ENCODE measurements around the gene FBH1.
"Not testable (repeated sequence)": the region's sequence is repeated elsewhere in the genome, so short reads cannot be mapped to it uniquely, and the experiment has no call there.

The FBH1 gene

GRCh38 chr10:5943536-5943935 lies 53.5 kb downstream of the FBH1 start:
- no peak for DNase-seq

DNA sequence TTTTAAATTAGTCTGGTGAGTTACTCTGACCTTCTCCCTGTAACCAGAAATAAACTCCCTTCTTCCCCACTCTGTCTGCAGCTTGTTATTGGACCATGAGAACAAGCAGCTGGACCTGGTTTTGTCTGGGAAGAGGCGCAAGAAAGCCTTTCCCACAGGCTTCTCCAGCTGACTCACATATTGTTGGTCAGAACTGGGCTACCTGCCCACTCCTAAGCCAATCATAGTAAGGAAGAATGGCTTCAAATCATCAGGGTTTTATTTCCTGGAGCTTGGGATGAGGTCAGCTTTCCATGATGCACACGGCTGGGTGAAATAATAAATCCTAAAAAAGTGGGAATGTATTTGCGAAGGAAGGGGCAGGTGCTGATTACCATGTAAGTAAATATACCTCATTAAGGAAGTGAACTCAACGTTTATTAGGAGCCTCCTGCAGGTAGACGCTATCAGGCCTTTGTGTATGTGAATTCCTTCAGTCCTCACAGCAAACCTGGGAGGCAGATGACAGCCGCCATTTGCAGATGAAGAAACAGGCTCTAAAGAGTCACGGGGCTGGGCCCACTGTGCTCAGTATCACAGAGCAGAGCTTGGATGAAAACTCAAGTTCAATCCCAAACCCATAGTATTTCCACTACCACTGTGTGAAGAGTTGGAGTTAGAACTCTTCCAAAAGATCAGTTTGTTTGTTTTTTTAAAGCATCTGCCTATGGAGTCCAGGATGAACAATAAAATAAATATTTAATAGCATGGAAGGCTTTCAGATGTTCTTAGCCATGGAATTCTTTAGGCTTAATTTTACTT lies 54.5 kb downstream of the FBH1 start:
- DNase-seq = no peak

DNA sequence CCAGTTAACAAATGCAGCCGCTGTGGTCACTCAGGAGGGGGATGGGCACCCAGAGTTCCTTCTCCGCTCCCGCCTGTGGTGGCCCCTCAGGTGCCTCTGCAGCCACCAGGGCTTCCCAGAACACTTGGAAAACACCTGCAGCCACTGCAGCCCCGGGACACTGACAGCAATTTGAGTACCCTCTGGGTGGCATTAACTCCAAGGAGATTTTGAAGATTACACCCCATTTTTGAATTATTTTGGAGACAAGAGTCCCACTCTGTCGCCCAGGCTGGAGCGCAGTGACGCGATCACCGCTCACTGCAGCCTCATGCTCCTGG lies 55.1 kb downstream of the FBH1 start:
- DNase-seq = no peak

DNA sequence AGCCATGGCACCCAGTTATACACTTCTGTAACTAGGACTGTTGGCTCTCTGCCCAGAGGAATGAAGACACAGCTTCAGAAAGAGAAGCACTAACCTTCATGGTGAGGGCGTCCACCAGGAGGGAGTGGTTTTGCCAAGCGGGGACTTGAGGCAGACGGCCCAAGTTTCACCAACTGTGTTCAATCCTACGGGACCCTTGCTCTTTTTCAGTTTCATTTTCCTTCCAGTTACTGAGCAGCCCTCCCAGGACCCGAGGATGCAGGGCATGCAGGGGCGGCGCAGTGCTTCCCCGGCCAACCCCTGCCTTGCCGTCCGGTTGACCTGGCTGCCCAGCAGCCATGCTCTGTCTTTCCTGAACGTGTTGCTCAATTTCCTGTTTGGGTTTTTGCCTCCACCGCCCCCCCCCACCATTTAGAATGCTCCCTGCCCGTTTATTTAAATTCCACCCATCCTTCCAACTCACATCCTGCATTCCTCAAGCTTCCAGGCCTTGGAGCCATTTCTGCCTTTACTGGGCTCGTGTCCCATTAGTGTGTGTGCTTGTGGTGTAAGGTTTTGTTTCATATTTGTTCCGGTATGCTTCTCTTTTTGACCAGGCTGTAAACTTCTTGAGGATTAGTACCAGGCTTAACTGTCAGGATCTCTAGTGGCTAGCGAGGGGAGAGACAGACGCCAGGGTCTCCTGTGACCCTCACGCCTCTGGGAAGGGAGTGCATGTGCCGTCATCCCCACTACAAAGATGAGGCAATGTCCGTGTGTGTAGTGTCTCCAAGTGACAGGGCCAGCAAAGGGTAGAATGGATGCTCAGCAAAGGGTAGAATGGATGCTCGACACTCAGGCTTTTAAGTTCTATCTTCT lies 55.7 kb downstream of the FBH1 start:
- no peak for DNase-seq

DNA sequence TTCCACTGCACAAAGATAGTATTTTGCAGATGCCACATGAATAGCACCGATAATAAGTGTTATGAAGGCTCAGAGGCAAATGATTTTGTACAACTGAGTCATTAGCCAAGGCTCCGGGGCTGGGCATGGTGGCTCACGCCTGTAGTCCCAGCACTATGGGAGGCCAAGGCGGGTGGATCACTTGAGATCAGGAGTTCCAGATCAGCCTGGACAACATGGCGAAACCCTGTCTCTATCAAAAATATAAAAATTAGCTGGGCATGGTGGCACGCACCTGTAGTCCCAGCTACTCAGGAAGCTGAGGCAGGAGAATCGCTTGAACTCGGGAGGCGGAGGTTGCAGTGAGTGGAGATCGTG lies 56.4 kb downstream of the FBH1 start:
- DNase-seq = not testable (repeated sequence)

DNA sequence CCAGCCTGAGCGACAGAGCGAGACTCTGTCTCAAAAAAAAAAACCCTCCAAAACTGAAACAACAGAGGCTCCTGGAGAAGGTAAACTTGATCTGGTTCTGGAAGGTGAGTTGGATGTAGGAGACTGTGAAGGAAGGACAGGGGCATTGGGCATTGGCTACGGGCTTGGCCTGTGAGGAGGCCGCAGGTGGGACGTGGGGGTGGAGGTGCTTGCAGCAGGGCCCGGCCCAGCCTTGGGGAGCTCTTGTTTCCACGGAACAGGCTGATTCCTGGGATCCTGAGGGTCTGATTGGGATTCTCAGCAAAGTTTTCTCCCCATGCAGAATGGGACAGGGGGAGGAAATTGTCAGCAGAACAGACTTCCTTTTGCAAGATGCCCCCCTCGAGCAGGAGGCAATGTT lies 56.7 kb downstream of the FBH1 start:
- DNase-seq = no peak

GRCh38 chr10:5947471-5948207 lies 57.6 kb downstream of the FBH1 start:
- DNase-seq = no peak

DNA sequence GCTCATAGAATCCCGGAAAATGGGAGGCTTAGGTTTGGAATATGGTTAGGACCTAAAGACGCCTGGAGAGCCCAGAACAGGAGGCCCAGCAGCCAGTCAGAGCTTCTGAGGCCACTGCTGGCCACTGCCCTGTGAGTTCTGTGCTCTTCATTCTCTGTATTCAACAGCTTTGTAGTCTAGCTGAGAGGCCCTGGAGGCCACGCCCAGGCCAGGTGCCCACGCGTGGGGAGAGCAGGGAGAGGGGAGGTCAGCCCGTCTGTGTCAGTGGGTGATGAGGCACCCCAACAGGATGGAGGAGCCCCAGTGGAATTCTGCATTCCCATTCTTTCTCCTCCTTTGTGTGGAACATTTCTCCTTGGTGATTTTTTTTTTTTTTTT lies 58.2 kb downstream of the FBH1 start:
- no peak for DNase-seq

GRCh38 chr10:5949009-5949759 lies 59.1 kb downstream of the FBH1 start:
- peak; percentile 23 for DNase-seq

- DNase-seq = no peak
These were observed 61.2 kb downstream of the FBH1 start for GRCh38 chr10:5951167-5951711.

- DNase-seq = no peak
These were observed 61.8 kb downstream of the FBH1 start for GRCh38 chr10:5951721-5952407.

DNA sequence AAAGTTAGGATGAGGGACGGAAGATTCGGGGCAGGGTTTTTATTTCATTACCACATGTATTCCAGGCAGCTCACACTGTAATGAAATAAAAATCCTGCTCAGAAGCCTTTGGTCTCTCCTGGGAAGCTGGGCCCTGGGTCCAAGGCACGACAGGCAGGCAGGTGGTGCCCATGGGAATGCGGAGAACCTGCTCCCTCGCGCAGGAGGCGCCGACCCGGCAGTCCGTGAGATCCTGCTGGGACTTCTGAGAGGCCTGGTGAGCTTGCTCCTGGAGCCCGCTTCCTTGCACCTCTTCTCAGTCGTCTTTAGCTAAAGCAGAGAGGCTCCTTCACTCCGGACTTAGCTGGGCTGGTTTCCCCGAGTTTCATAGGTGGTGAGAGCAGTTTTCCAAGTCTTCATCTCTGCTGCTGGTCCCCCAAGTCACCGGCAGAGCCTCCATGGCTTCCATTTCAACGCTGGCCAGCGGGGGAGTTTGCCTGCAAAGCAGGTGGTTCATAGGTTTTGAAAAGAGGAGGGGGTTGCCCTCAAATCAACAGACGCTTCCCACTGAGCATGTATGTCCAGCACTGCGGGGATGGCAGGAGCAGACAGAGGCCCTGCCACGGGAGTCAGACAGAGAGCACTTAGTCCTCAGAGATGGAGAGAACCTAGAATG lies 62.8 kb downstream of the FBH1 start:
- DNase-seq = no peak

- no peak for DNase-seq
These were observed 63.6 kb downstream of the FBH1 start for GRCh38 chr10:5953676-5954075.

- no peak for DNase-seq
These were observed 66.3 kb downstream of the FBH1 start for GRCh38 chr10:5956146-5956936.

DNA sequence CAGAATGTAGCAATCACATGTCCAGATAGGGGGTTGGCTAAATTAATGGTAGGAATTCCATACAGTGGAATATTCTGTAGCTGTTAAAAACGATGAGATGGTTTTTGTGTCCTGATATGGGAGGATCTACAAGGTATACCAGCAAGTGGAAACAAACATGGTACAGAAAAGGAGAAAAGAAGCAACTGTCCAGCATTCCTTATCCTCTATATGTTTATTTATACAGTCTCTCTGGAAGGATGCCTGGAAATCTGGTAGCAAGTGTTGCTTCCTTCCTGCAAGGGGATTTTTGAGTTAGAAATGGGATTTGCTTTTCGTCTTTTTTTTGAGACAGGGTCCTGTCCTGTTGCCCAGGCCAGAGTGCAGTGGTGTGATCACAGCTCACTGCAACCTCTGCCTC lies 68.0 kb downstream of the FBH1 start:
- no peak for DNase-seq

DNA sequence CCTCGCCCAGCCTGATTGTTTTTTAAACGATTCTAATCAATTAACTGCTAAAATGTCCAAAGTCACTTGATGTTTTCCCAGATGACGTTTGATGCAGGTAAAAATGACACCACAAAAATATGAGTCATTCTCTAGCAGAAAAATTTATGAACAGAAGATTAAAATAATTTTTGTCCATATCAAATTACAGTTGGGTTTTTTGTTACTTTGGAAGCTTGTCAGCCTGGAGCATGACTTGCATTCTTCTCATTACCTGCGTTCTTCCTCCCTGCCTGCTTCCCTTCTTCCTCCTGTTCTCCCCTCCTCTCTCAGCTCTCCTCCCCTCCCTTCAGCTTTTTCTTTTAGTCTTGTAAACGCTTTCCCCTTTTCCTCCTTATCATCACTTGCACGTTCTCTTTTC lies 68.6 kb downstream of the FBH1 start:
- no peak for DNase-seq

DNA sequence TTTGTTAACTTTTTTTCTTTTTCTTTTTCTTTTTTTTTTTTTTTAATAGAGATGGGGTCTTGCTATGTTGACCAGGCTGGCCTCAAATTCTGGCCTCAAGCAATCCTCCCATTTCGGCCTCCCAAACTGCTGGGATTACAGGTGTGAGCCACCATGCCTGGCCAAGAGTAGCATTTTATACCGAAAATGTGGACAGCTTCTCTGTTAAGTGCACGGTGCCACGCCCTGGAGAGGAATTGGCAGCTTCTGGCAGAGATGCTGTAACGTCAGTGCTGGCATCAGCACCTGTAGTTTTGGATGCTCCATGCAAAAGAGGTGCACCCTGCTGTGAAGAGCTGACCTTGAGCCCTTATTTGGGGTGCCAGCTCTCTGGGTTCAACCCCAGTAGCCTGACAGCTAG lies 69.1 kb downstream of the FBH1 start:
- DNase-seq = no peak

- DNase-seq = no peak
These were observed 69.6 kb downstream of the FBH1 start for GRCh38 chr10:5959581-5960069.

DNA sequence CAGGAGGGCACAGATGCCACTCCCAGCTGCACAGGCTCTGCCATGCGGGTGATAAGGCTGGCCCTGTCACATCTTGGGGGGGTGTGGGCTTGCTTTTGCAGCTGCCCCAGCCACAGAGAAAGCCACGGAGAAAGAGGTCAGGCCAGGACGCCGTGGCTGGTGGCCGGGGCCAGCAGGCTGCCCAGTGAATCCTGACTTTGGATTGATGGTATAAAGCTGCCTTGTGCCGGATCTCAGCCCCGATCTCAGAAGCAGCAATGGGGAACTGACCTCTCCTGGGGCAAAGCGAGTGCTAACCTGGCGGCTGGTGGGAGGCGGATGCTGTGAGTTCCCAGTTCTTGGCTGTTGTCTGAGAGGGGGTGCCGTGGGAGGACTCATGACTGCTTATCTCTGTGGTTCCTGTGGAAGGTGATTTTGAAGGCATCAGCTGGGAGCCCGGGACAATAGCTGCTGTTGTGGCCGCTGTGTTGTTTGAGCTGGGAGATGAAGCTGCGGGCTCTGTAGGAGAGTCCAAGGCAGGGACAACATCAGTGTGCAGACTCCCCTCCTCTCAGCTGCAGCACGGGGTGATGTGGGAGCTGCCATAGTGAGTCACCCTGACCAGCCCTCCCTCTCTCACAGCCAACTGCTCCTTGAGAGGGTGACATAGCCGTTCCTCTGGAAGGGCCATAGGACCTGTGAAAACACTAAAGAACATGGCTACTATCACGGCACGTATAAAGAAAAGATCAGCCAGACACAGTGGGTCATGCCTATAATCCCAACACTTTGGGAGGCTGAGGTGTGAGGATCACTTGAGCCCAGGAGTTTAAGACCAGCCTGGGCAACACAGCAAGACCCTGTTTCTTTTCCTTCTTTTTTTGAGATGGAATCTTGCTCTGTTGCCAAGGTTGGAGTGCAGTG lies 70.3 kb downstream of the FBH1 start:
- no peak for DNase-seq

DNA sequence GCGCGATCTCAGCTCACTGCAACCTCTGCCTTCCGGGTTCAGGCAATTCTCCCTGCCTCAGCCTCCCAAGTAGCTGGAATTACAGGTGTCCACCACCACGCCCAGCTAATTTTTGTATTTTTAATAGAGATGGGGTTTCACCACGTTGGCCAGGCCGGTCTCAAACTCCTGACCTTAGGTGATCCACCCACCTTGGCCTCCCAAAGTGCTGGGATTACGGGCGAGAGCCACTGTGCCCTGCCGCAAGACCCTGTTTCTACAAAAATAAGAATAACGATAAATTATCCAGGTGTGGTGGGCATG lies 70.9 kb downstream of the FBH1 start:
- DNase-seq = not testable (repeated sequence)
